BJ (cell line): ENCODE results near the gene ERAS. TPM values are rescaled to one million over a fixed set of nuclear protein-coding genes. Genes with fewer than 3 reads are reported as not detected.
A peak's percentile ranks its signal among the peaks of the same experiment; 100 is the strongest.
"Not testable (repeated sequence)": the region's sequence is repeated elsewhere in the genome, so short reads cannot be mapped to it uniquely, and the experiment has no call there.

Experiments
- CTCF ChIA-PET: fragments of 350-600 bp; formaldehyde crosslinking; extraction: SDS; loops from one replicate; lab custom pipeline; 2021; ENCODE audit warnings: antibody characterized with exemption, inconsistent platforms; lab: Yijun Ruan, JAX
- POLR2A ChIA-PET: fragments of 300-600 bp; sonication (Branson Sonifier 250); formaldehyde crosslinking; extraction: SDS; loops from one replicate; lab custom pipeline; 2021; ENCODE audit warnings: antibody characterized with exemption; lab: Charles Lee
- DNase-seq: peaks from one replicate; pipeline ENCODE4 v3.0.0-alpha.2; 2011; ENCODE audit warnings: low read depth
- H3K27me3 ChIP-seq: 2 replicates; pipeline ENCODE4 v1.6.0; 2011; ENCODE audit warnings: low read length; ENCODE audit not compliant: control insufficient read depth, insufficient read depth
- H3K36me3 ChIP-seq: 2 replicates; pipeline ENCODE4 v1.5.1; 2011; ENCODE audit warnings: low read length; ENCODE audit not compliant: control insufficient read depth, insufficient read depth
- H3K4me3 ChIP-seq: 2 replicates; pipeline ENCODE4 v1.5.1; 2011; ENCODE audit warnings: low read depth, mild to moderate bottlenecking, control low read depth, low read length
- polyA plus RNA-seq: library from polyadenylated mRNA; depleted of rRNA; stranded (reverse); fragments of >200 nt; gene quantifications from 2 replicates; pipeline ENCODE4 v1.2.3, GENCODE V29; 2011
- TF ChIP-seq, protein P1 (sequence below): IDR thresholded peaks from 2 replicates; pipeline ENCODE4 v1.5.1; 2011; ENCODE audit warnings: low read depth, mild to moderate bottlenecking, control low read depth, inconsistent platforms, low read length, moderate library complexity; ENCODE audit not compliant: insufficient read depth

Gene ERAS
- polyA plus RNA-seq, 1 experiment = not detected

GRCh38 chrX:48848847-48849246, 22.5 kb downstream of the ERAS start:
- TF ChIP-seq, protein P1, sequence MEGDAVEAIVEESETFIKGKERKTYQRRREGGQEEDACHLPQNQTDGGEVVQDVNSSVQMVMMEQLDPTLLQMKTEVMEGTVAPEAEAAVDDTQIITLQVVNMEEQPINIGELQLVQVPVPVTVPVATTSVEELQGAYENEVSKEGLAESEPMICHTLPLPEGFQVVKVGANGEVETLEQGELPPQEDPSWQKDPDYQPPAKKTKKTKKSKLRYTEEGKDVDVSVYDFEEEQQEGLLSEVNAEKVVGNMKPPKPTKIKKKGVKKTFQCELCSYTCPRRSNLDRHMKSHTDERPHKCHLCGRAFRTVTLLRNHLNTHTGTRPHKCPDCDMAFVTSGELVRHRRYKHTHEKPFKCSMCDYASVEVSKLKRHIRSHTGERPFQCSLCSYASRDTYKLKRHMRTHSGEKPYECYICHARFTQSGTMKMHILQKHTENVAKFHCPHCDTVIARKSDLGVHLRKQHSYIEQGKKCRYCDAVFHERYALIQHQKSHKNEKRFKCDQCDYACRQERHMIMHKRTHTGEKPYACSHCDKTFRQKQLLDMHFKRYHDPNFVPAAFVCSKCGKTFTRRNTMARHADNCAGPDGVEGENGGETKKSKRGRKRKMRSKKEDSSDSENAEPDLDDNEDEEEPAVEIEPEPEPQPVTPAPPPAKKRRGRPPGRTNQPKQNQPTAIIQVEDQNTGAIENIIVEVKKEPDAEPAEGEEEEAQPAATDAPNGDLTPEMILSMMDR = no peak
- Histone ChIP-seq H3K27me3 (no peaks in the 10 kb centered on the region), H3K4me3 (no peak overlapping the region), H3K36me3 (no peaks in the 10 kb centered on the region)
- POLR2A ChIA-PET = no interaction called here
- no peak for DNase-seq
- CTCF ChIA-PET = no interaction called here

GRCh38 chrX:48852857-48853256, 26.5 kb downstream of the ERAS start:
- H3K27me3 ChIP-seq = no peaks in the 10 kb centered on the region
- no peak for DNase-seq
- H3K4me3 ChIP-seq = no peak overlapping the region
- TF ChIP-seq, protein P1 = no peak
- POLR2A ChIA-PET = no interaction called here
- CTCF ChIA-PET = interaction anchor here (0.6 kb wide), 1 partner anchor 247 kb away, joined by 3 read pairs; no protein-coding TSS in a partner anchor
- H3K36me3 ChIP-seq = no peaks in the 10 kb centered on the region

GRCh38 chrX:48853494-48853893, 27.2 kb downstream of the ERAS start:
- POLR2A ChIA-PET, CTCF ChIA-PET, H3K36me3 ChIP-seq, H3K27me3 ChIP-seq, DNase-seq, H3K4me3 ChIP-seq: not testable (repeated sequence)

- H3K27me3 ChIP-seq, CTCF ChIA-PET, POLR2A ChIA-PET, DNase-seq, H3K36me3 ChIP-seq, H3K4me3 ChIP-seq: not testable (repeated sequence)
Observed at GRCh38 chrX:48854121-48854804, 27.9 kb downstream of the ERAS start.

- H3K36me3 ChIP-seq = no peaks in the 10 kb centered on the region
- no peak overlapping the region for H3K4me3 ChIP-seq
- TF ChIP-seq, protein P1 = peak; percentile 37
- POLR2A ChIA-PET = no interaction called here
- CTCF ChIA-PET = no interaction called here
- DNase-seq = no peak
- no peaks in the 10 kb centered on the region for H3K27me3 ChIP-seq
Observed at GRCh38 chrX:48854898-48855297, 28.6 kb downstream of the ERAS start.

GRCh38 chrX:48864210-48864609, 37.9 kb downstream of the ERAS start:
- Histone ChIP-seq H3K27me3 (no peaks in the 10 kb centered on the region), H3K4me3 (no peak overlapping the region), H3K36me3 (no peaks in the 10 kb centered on the region)
- ChIA-PET CTCF (no interaction called here), POLR2A (no interaction called here)
- TF ChIP-seq, protein P1 = no peak
- no peak for DNase-seq

- H3K27me3 ChIP-seq, H3K36me3 ChIP-seq, H3K4me3 ChIP-seq, CTCF ChIA-PET, DNase-seq, POLR2A ChIA-PET: not testable (repeated sequence)
Observed at GRCh38 chrX:48872017-48872416, 45.7 kb downstream of the ERAS start.

GRCh38 chrX:48876944-48877343, 50.6 kb downstream of the ERAS start:
- DNase-seq, CTCF ChIA-PET: not testable (repeated sequence)

More at GRCh38 chrX:48876944-48877343, 50.6 kb downstream of the ERAS start:
- H3K27me3 ChIP-seq, H3K4me3 ChIP-seq, H3K36me3 ChIP-seq, POLR2A ChIA-PET: not testable (repeated sequence)
